NCI-H345 (cell line): ENCODE data around the gene PYM1.
"Not testable (repeated sequence)": the region's sequence is repeated elsewhere in the genome, so short reads cannot be mapped to it uniquely, and the experiment has no call there.

Experiments
- DNase-seq: peaks from one replicate; lab custom pipeline; 2025; lab: John Stamatoyannopoulos, UW

The PYM1 gene

GRCh38 chr12:55909513-55909884, 18.2 kb downstream of the PYM1 start:
- DNase-seq, result no peak

DNA sequence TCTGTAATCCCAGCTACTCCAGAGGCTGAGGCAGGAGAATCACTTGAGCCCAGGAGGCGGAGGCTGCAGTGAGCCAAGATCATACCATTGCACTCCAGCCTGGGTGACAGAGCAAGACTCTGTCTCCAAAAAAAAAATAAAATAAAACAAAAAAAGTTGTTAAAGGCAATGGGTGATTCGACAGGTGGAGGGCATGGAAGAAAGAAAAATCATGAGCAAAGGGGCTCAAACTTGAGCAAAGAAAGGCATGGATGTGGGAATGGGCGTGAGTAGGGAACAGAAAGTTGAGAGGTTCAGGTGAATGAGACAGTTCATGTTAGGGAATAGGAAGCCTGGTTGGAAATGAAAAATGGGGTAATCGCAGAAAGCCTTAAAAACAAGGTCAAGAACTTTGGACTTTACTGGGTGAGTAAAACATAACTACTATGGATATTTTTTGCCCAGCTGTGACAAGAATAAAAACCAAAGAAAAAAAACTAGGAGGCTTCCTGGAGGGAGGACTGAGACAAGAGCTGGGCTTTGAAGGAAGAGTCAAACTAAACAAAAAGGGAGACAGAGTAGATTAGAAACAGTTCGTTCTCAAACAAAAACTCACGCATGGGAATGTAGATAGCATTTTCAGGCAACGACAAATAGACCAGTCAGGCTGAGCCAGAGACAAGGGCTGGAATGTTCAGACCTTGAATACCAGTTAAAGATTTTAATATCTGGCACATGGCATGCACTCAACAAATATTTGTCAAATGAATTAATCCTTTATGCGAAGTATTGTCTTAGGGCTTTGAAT, 18.8 kb downstream of the PYM1 start:
- no peak for DNase-seq

GRCh38 chr12:55906056-55906455, 21.6 kb downstream of the PYM1 start:
- no peak for DNase-seq

DNA sequence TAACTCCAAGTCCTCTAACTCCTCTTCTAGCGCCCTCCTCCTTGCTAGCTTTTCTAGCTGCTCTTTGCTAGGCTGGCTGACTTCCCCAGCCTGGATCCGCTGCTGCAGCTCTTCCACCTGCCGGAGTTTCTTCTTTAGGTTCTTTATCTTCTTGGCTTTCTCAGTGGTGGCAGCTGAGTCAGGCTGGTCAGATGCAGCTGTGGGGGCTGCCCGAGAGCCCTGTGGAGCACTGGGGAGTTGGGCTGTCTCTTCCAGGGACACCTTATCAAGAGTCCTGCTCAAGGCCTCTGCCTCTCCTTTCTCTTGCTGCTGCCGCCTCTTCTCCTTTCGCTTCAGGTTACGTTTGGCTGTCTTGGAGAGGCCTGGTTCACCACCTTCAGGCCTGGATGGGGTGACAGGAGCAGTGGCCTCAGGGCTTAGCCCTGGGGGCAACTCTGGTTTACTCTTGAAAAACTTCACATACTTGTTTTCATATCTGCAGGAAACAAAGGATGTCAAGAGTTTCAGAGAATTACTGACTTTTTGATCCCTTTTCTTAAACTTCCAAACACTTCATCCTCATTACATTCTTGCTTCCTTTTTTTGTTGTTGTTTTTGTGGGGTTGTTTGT, 25.7 kb downstream of the PYM1 start:
- DNase-seq, result no peak

DNA sequence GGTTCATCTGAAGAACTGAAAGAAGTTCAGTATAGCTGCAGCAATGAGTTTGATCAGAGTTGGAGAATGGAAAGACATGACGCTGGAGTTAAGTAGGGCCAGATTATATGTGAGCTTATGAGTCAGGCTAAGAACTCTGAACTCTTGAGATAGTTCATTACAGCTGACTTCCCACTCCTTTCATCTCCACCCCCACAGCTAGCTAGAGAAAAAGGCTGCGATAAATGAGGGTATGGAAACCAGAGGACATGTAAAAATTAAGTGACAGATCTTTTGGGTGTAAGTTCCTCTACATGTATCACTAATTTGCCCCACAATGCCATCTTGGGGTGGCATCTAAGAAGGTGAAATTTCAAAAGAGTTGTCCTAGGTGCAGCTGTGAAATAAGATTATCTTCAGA, 28.6 kb downstream of the PYM1 start:
- DNase-seq, result no peak

DNA sequence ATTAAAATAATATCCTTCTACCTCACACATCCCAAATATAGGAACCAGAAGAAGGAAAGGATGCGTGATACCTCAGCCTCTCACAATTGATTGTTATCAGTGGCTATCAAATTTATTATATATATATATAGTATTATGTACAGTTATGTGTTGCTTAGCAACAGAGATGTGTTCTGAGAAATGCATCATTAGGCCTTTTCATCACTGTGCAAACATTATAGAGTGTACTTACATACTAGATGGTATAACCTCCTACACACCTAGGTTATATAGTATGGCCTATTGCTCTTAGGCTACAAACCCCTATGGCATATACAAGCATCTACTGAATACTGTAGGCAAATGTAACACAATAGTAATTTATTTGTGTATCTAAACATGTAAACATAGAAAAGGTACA, 34.0 kb downstream of the PYM1 start:
- no peak for DNase-seq

DNA sequence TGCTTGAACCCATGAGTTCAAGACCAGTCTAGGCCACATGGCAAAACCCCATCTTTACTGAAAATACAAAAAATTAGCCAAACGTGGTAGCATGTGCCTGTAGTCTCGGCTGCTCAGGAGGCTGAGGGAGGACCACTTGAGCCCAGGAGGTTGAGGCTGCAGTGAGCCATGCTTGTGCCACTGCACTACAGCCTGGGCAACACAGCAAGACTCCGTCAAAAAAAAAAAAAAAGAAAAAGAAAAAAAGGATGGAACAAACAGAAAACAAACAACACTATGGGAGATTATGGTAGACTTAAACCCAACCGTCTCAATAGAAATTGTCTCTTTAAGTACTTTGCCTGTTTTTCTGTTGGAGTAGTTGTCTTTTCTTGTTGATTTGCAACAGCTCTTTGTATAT, 36.4 kb downstream of the PYM1 start:
- DNase-seq, result no peak

DNA sequence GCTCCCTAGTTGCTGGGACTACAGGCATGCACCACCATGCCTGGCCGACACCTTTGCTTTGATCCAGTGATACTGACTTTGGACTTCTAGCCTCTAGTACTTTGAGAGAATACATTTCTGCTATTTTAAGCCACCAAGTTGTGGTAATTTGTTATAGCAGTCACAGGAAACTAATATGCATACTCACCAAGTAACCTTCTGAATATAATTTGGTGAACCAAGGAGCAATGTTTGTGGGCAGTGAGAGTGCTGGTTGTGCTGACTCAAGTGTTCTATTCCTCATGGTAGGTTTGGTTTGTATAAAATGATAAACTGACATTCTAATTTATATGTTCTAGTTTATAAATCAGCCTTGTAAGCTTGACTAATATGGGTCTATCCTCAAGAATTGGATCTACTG, 42.6 kb downstream of the PYM1 start:
- no peak for DNase-seq

DNA sequence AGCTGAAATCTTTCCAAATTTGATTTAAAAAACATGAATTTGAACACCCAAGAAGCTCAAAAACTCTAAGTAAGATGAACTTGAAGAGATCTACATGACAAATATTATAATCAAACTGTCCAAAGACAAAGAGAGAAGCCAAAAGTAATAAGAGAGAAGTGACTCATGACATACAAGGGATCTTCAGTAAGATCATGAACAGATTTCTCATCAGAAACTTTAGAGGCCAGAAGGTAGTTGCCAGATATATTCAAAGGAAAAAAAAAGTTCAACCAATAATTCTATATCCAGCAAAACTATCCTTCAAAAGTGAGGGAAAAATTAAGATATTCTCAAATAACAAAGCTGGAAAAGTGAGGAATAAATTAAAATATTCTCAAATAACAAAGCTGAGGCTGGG, 49.9 kb downstream of the PYM1 start:
- DNase-seq, result no peak

GRCh38 chr12:55875704-55876467, 51.8 kb downstream of the PYM1 start:
- no peak for DNase-seq

- no peak for DNase-seq
Observed at GRCh38 chr12:55874443-55874842, 53.3 kb downstream of the PYM1 start.

DNA sequence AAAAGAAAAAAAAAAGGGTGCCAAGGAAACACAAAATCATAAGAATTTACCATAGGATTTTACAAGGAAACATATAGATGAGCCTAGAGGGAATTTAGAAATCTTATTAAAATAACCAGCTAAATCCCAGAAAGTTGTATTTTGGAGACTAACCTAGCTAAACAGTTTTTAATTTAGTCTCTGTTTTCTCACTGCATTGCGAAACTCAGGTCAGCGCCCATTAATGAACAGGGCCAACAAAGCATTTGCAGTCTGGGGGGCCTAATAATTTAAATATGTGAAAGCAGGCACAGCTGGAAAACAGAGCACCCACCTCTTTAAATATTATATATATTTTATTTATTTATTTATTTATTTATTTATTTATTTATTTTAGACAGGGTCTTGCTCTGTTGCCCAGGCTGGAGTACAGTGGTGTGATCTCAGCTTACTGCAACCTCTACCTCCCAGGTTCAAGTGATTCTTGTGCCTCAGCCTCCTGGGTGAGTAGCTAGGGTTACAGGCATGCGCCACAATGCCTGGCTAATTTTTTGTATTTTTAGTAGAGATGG, 61.2 kb downstream of the PYM1 start:
- not testable (repeated sequence) for DNase-seq

DNA sequence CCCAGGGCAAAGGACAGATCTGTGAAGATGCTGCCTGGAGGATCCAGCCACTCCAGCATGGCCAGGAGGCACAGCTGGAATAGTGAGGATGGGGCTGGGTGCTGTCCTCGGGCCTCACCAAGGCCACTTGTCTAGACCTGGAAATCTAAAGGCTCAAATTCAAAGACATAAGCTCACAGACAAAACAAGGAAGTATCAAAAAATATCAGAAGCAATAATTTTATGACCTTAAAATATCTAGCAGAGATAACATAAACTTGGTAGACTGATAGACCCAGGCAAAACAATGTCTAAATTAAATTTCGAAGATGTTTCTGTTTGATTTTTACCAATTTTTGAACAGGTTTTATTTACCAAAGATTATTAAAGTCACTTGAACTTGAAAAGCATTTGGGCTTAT, 62.4 kb downstream of the PYM1 start:
- DNase-seq, result no peak

DNA sequence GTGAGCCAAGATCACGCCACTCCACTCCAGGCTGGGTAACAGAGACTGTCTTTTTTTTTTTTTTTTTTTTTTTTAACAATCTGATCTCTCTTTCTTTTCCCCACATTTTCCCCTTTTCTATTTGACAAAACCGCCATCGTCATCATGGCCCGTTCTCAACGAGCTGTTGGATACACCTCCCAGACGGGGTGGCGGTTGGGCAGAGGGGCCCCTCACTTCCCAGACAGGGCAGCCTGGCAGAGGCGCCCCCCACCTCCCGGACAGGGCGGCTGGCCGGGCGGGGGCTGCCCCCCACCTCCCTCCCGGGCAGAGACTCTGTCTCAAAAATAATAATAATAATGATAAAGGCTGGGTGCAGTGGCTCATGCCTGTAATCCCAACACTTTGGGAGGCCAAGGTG, 64.8 kb downstream of the PYM1 start:
- DNase-seq, result not testable (repeated sequence)

DNA sequence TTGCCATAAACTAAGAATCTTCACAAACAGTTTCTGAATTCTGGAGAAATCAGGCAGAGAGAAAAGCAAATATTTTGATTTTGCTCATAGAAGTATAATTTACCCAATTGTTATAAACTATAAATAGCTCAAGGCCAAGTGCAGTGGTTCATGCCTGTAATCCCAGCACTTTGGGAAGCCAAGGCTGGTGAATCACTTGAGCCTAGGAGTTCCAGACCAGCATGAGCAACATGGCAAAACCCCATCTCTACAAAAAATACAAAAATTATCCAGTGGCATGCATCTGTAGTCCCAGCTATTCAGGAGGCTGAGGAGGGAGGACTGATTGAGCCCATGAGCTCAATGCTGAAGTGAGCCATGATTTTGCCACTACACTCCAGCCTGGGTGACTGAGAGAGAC, 65.4 kb downstream of the PYM1 start:
- no peak for DNase-seq

GRCh38 chr12:55861871-55862270, 65.8 kb downstream of the PYM1 start:
- no peak for DNase-seq

GRCh38 chr12:55861396-55861795, 66.3 kb downstream of the PYM1 start:
- no peak for DNase-seq

DNA sequence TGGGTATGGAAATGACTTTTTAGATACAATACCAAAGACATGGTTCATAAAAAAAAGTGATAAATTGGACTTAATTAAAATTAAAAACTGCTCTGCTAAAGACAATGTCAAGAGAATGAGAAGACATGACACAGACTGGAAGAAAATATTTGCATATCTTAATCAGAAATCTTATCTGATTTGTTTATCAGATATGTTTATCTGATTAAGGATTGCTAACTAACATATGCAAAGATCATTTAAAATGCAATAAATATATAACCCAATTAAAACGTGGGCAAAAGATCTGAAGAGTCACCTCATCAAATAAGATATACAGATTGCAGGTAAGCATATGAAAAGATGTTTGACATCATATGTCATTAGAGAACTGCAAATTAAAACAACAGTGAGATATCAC, 75.0 kb downstream of the PYM1 start:
- no peak for DNase-seq
